Pancreas (tissue), 10 donors: ENCODE measurements around the gene RNF31. TPM values are rescaled to one million over a fixed set of nuclear protein-coding genes. Genes with fewer than 3 reads are reported as not detected.

Experiments
- ATAC-seq, 4 donors: fragments of 200-7000 bp; cut with Tn5 transposase; one replicate each; pipeline versions ENCODE4 v1.8.0 to v1.9.1; 2020; ENCODE audit warnings: mild to moderate bottlenecking in 4 of 4, moderate library complexity in 4 of 4
- DNase-seq, 6 donors: peaks; one replicate each; pipeline ENCODE4 v3.0.0-alpha.2; 2020
- FAIRE-seq: peaks from 2 replicates; lab custom pipeline; 2012; peaks lifted over from hg19 to GRCh38; lab: Jason Lieb, UNC
- H3K27ac ChIP-seq, 4 donors: fragments of 200-600 bp; sonication (generic); 1 replicate in 3 of 4; 2 replicates in 1 of 4; pipeline versions ENCODE4 v1.5.0 to v1.8.0; 2020
- H3K27me3 ChIP-seq, 4 donors: fragments of 200-600 bp; one replicate each; pipeline ENCODE4 v1.8.0; 2021
- H3K36me3 ChIP-seq, 3 donors: fragments of 200-600 bp; sonication (generic) in 1 of 3; one replicate each; pipeline versions ENCODE4 v1.5.0 to v1.8.0; 2020 to 2021
- H3K4me1 ChIP-seq, 3 donors: fragments of 200-600 bp; one replicate each; pipeline ENCODE4 v1.8.0; 2021
- H3K4me3 ChIP-seq, 4 donors: fragments of 200-600 bp; sonication (generic) in 2 of 4; one replicate each; pipeline versions ENCODE4 v1.5.0 to v1.8.0; 2020 to 2021
- H3K9me3 ChIP-seq, 4 donors: fragments of 200-600 bp; one replicate each; pipeline ENCODE4 v1.8.0; 2021
- CTCF ChIP-seq, 4 donors: fragments of 200-600 bp; sonication (generic) in 3 of 4; IDR thresholded peaks; one replicate each; pipeline versions ENCODE4 v1.5.0 to v1.8.0; 2021; ENCODE audit warnings: antibody characterized with exemption in 4 of 4
- WGBS, 2 donors: extraction: QIAGEN DNeasy Blood & Tissue Kit; methylation state at CpG; one replicate each; pipeline ENCODE4 v1.1.7; 2013; 5-methylcytosine and 5-hydroxymethylcytosine counted together
- intact Hi-C, 3 donors: fragments of 100-400 bp; cut with DNase I; formaldehyde crosslinking; loops; one replicate each; pipeline versions ENCODE4 v1.11.1 to v1.14.2; 2022
- polyA plus RNA-seq, 2 donors: library from polyadenylated mRNA; stranded (reverse); fragments of 200-250 nt; gene quantifications; one replicate each; pipeline ENCODE4 v1.2.3, GENCODE V29; 2013
- total RNA-seq, 6 donors: library from RNA; stranded (reverse); fragmentation: NEBNext Ultra II Directional in 4 of 6; extraction: Animal tissue kit (Norgen Biotek cat#: 25700) in 4 of 6; gene quantifications; one replicate each; pipeline versions ENCODE4 v1.2.1 to v1.2.4, GENCODE V29; 2021 to 2023
- donor health status: healthy with polysubstance abuse.
- donor health status: DM: no; HTN: no; CAD: no; lungs with moderate emphysema.
- donor health status: DM: no; HTN: no; CAD: no.
- donor health status: control.
- donor health status: control.
- donor health status: Bipolar disorder and iron deficiency.
- donor health status: DM: yes; HTN: yes; CAD: no.
- donor health status: DM: no; HTN: no; CAD: no.
- donor health status: DM: no; HTN: no; CAD: no.
- donor health status: DM: yes; HTN: yes; CAD: no.

The RNF31 gene
- total and polyA plus RNA-seq, 8 donors, result 25.8 to 169 (median 40.4) TPM

GRCh38 chr14:24167469-24168114 is 20.3 kb downstream of the RNF31 start:
- peaks cover 5 to 45% (median 24%) of the 10 kb centered on the region in 3 donors for H3K36me3 ChIP-seq
- FAIRE-seq, result no peak

GRCh38 chr14:24171422-24172260 is 24.3 kb downstream of the RNF31 start, which contains the start of gene REC8:
Gene REC8, plus strand, starts transcription at chr14:24172080. Its CDS starts 473 bp downstream, at chr14:24172553.
- intact Hi-C loops, result no loop called here
- no peaks in the 10 kb centered on the region for H3K4me1 ChIP-seq
- H3K4me3 ChIP-seq, result peak within 1 kb of the TSS in 1 of 4 donors; percentile 20
- no peak for FAIRE-seq
- WGBS, 2 donors, result 62 to 67% methylated on average over 63 of the region's 63 CpGs
- H3K27me3 ChIP-seq, result no peaks in the 10 kb centered on the region
- peak in 3 of 6 donors; percentile 43 to 82 (median 45) for DNase-seq
- H3K27ac ChIP-seq, result no peak within 1 kb of the TSS
- H3K36me3 ChIP-seq, result peaks cover 0 to 12% (median 8%) of the 10 kb centered on the region in 3 donors
- ATAC-seq, result peak; percentile 28 to 87 (median 80)
- H3K9me3 ChIP-seq, result no peaks in the 10 kb centered on the region
- TF ChIP-seq CTCF (IDR thresholded peaks at IDR 0.05), result no peak

More at GRCh38 chr14:24167469-24168114, 20.3 kb downstream of the RNF31 start:
- WGBS, 2 donors, result 81 to 97% methylated on average over 3 of the region's 3 CpGs
- Histone ChIP-seq H3K27me3 (no peaks in the 10 kb centered on the region), H3K27ac (no peak overlapping the region), H3K4me1 (peaks cover 0 to 6% (median 0%) of the 10 kb centered on the region in 3 donors), H3K4me3 (no peak overlapping the region), H3K9me3 (no peaks in the 10 kb centered on the region)
- no peak for TF ChIP-seq CTCF (IDR thresholded peaks at IDR 0.05)
- intact Hi-C loops, result no loop called here
- no peak for DNase-seq
- ATAC-seq, result no peak

GRCh38 chr14:24172261-24172860 is 25.1 kb downstream of the RNF31 start:
- peaks cover 0 to 12% (median 8%) of the 10 kb centered on the region in 3 donors for H3K36me3 ChIP-seq
- no peak for FAIRE-seq
- no peak overlapping the region for H3K27ac ChIP-seq

GRCh38 chr14:24172871-24173281 is 25.6 kb downstream of the RNF31 start:
- peak in 1 of 4 donors; percentile 3 for ATAC-seq
- no peak for DNase-seq
- Histone ChIP-seq H3K4me3 (no peak overlapping the region), H3K27ac (no peak overlapping the region), H3K9me3 (no peaks in the 10 kb centered on the region), H3K36me3 (peaks cover 0 to 12% (median 12%) of the 10 kb centered on the region in 3 donors), H3K4me1 (no peaks in the 10 kb centered on the region), H3K27me3 (no peaks in the 10 kb centered on the region)
- 83 to 86% methylated on average over 20 of the region's 20 CpGs for WGBS, 2 donors
- no peak for FAIRE-seq
- intact Hi-C loops, result no loop called here
- TF ChIP-seq CTCF (IDR thresholded peaks at IDR 0.05), result no peak

More at GRCh38 chr14:24172261-24172860, 25.1 kb downstream of the RNF31 start:
- intact Hi-C loops, result no loop called here
- ATAC-seq (peak in 2 of 4 donors; percentile 14 to 34), DNase-seq (no peak)
- no peaks in the 10 kb centered on the region for H3K4me1 ChIP-seq
- 77% methylated on average over 30 of the region's 30 CpGs for WGBS, 2 donors
- no peaks in the 10 kb centered on the region for H3K9me3 ChIP-seq
- H3K27me3 ChIP-seq, result no peaks in the 10 kb centered on the region
- peak overlapping the region in 1 of 4 donors; percentile 20 for H3K4me3 ChIP-seq
- no peak for TF ChIP-seq CTCF (IDR thresholded peaks at IDR 0.05)
